ENCODE results near the gene JARID2. TPM values are rescaled to one million over a fixed set of nuclear protein-coding genes. Genes with fewer than 3 reads are reported as not detected.
A peak's percentile ranks its signal among the peaks of the same experiment; 100 is the strongest.

The JARID2 gene
- total and polyA plus RNA-seq, 2 of the 8 experiments (the other 6 are each of a cell fraction or from before 2014, with no cell fraction given) = 60.1 to 239 TPM

DNA sequence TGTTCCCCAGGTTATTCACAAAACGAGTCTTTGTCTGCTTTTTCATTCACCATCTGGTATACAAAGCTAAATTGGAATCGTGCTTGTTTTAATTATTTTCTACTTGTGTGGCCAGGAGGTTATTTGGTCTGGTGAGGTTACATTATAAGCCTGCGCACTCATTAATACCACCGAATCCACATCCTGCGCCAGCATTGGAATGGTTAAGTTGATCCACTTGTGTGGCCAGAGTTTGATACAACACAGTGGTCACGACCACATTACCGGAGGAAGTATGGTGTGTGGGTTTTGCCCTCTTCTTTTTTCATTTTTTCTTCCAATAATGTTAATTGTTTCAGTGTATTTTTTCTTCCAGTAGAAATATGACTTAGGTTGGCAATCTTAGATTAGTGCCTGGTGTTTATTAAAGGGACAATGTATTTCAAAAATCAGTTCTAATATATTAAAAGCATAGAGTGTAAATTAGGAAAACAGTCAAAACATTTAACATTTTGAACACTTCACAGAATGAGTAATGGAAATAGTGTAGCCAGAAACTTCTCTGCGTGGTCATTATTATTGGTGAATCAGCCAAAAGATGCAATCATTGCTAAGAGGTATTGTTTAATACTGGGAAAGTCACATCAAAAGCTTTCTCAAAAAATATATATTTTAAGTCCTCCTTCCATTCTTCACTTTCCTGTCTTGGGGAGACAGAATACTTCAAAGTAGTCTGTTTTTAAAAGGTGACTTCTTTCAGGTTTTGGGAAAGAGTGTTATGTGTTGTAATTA is 84.5 kb downstream of the JARID2 start:
- no peak overlapping the region for H3K18ac ChIP-seq (ENCODE audit: extremely low read depth, low read length)
- no peak overlapping the region for H4K5ac ChIP-seq (ENCODE audit: insufficient read length, low read depth, low read length)
- H3K4me3 ChIP-seq (ENCODE audit: extremely low read depth in 1 of 4, insufficient read depth in 2 of 4, low read depth in 3 of 4, low read length in 4 of 4) = no peak overlapping the region
- no peak overlapping the region for H4K8ac ChIP-seq (ENCODE audit: extremely low read depth, insufficient read depth, low read length)
- POLR2A ChIA-PET (ENCODE audit: partially characterized antibody) = interaction anchor here (1.4 to 3.2 kb wide), 2 partner anchors 8 to 12 kb away, joined by 4 to 15 read pairs; no protein-coding TSS in a partner anchor
- CTCF ChIA-PET (ENCODE audit: partially characterized antibody) = no interaction called here
- no peak overlapping the region for H3K9ac ChIP-seq (replicated peaks in 1 of 4; ENCODE audit: extremely low read depth in 1 of 4, low read depth in 3 of 4, low read length in 3 of 4)
- DNase-seq (ENCODE audit: low read depth in 1 of 2, low spot score in 2 of 2) (peak in 1 of 2 experiments; percentile 38), FAIRE-seq (no peak)
- WGBS, 2 experiments (ENCODE audit: extremely low coverage in 1 of 2, insufficient coverage in 1 of 2, insufficient read length in 1 of 2, insufficient replicate concordance in 2 of 2, low coverage in 1 of 2, low lambda C conversion rate in 2 of 2, missing lambda C conversion rate in 1 of 2) = 78% methylated on average over 8 of the region's 8 CpGs; no CpG with 5 or more reads in 1 of the 2 experiments
- no peak overlapping the region for H4K91ac ChIP-seq (replicated peaks; ENCODE audit: insufficient read length, low read length)
- TF ChIP-seq POLR2AphosphoS5 (IDR thresholded peaks at IDR 0.05; ENCODE audit: low read depth, low read length) = 0 out of 2 replicates have a peak, but pooled peaks have one; percentile 32
- TF ChIP-seq KDM4A (IDR thresholded peaks at IDR 0.05; ENCODE audit: low read depth, low read length, severe bottlenecking) = no peak
- peaks cover 5 to 29% (median 27%) of the 10 kb centered on the region in 4 experiments for H3K4me1 ChIP-seq (replicated peaks in 1 of 4; ENCODE audit: control insufficient read depth in 3 of 4, insufficient read depth in 4 of 4, low read length in 3 of 4)
- H3K79me1 ChIP-seq (ENCODE audit: low read depth, low read length) = peaks cover under 1% of the 10 kb centered on the region; the same call in 1 of the 2 replicates
- no peaks in the 10 kb centered on the region for H3K9me3 ChIP-seq (ENCODE audit: insufficient read depth in 2 of 2, low read depth in 1 of 2, low read length in 1 of 2)
- H3K27me3 ChIP-seq (replicated peaks in 1 of 4; ENCODE audit: control insufficient read depth in 3 of 4, extremely low read depth in 1 of 4, insufficient read depth in 3 of 4, low read length in 3 of 4) = no peaks in the 10 kb centered on the region
- no peak overlapping the region for H2BK5ac ChIP-seq (ENCODE audit: low read depth, low read length)
- no peak overlapping the region for H2AK5ac ChIP-seq (ENCODE audit: low read depth, low read length)
- H3K36me3 ChIP-seq (ENCODE audit: control insufficient read depth in 2 of 4, insufficient read depth in 4 of 4, low read length in 3 of 4) = no peaks in the 10 kb centered on the region; a peak in 1 of 8 replicates
- H3K23ac ChIP-seq (ENCODE audit: insufficient read length) = no peak overlapping the region
- peaks cover 94 to 100% of the 10 kb centered on the region in 2 experiments for H3K79me2 ChIP-seq (ENCODE audit: control insufficient read depth in 1 of 2, insufficient read depth in 2 of 2, low read length in 2 of 2)
- no peak overlapping the region for H3K27ac ChIP-seq (ENCODE audit: low read depth, low read length)
- no peak overlapping the region for H2BK15ac ChIP-seq (ENCODE audit: low read length)
- no peaks in the 10 kb centered on the region for H3K23me2 ChIP-seq (ENCODE audit: low read depth, low read length)
- no peak overlapping the region for H3K56ac ChIP-seq (replicated peaks; ENCODE audit: insufficient read length, low read depth, low read length)
- H3K4me2 ChIP-seq (ENCODE audit: insufficient read depth in 1 of 2, low read depth in 2 of 2, low read length in 2 of 2) = no peak overlapping the region; a peak in 2 of 4 replicates
- no peak overlapping the region for H2BK120ac ChIP-seq (replicated peaks; ENCODE audit: low read depth, low read length)
- H3K14ac ChIP-seq (ENCODE audit: insufficient read length) = no peak overlapping the region
- no peak overlapping the region for H2BK12ac ChIP-seq (ENCODE audit: low read depth, low read length)
- no peak overlapping the region for H2AFZ ChIP-seq (ENCODE audit: low read length)
- H2BK20ac ChIP-seq (ENCODE audit: low read length) = no peak overlapping the region
- H3K4ac ChIP-seq (replicated peaks; ENCODE audit: insufficient read length, low read depth, low read length) = no peak overlapping the region
- peaks cover 55 to 73% of the 10 kb centered on the region in 2 experiments for H4K20me1 ChIP-seq (replicated peaks in 1 of 2; ENCODE audit: control insufficient read depth in 1 of 2, insufficient read depth in 2 of 2, low read length in 2 of 2)
